Ecto neural progenitor cell (in vitro differentiated cells): ENCODE data around the gene LRRC8B.

Experiments
- DNase-seq: peaks from one replicate; pipeline ENCODE4 v3.0.0-alpha.2; 2018; ENCODE audit warnings: low spot score

LRRC8B gene

GRCh38 chr1:89548122-89548857 lies 23.7 kb downstream of the LRRC8B start:
- no peak for DNase-seq

GRCh38 chr1:89550995-89551394 lies 26.4 kb downstream of the LRRC8B start:
- DNase-seq, result no peak

GRCh38 chr1:89552471-89553081 lies 27.9 kb downstream of the LRRC8B start:
- no peak for DNase-seq

- DNase-seq, result no peak
Observed at GRCh38 chr1:89553157-89553556, 28.5 kb downstream of the LRRC8B start.

- DNase-seq, result no peak
Observed at GRCh38 chr1:89555550-89555949, 30.9 kb downstream of the LRRC8B start.

- no peak for DNase-seq
Observed at GRCh38 chr1:89556726-89557444, 32.3 kb downstream of the LRRC8B start.

- no peak for DNase-seq
Observed at GRCh38 chr1:89557445-89557825, 32.8 kb downstream of the LRRC8B start.

- DNase-seq, result no peak
Observed at GRCh38 chr1:89557956-89558355, 33.3 kb downstream of the LRRC8B start.

- no peak for DNase-seq
Observed at GRCh38 chr1:89563957-89564604, 39.5 kb downstream of the LRRC8B start.

GRCh38 chr1:89565521-89565920 lies 40.9 kb downstream of the LRRC8B start:
- DNase-seq, result no peak

- DNase-seq, result no peak
Observed at GRCh38 chr1:89566761-89567174, 42.1 kb downstream of the LRRC8B start.

- DNase-seq, result no peak
Observed at GRCh38 chr1:89567797-89568196, 43.2 kb downstream of the LRRC8B start.

- DNase-seq, result no peak
Observed at GRCh38 chr1:89573410-89573809, 48.8 kb downstream of the LRRC8B start.

- DNase-seq, result no peak
Observed at GRCh38 chr1:89574621-89575020, 50.0 kb downstream of the LRRC8B start.

GRCh38 chr1:89575207-89575606 lies 50.6 kb downstream of the LRRC8B start:
- no peak for DNase-seq

- DNase-seq, result no peak
Observed at GRCh38 chr1:89576013-89576412, 51.4 kb downstream of the LRRC8B start.

GRCh38 chr1:89578151-89578550 lies 53.5 kb downstream of the LRRC8B start:
- no peak for DNase-seq

GRCh38 chr1:89578946-89579684 lies 54.5 kb downstream of the LRRC8B start:
- no peak for DNase-seq

GRCh38 chr1:89580036-89580435 lies 55.4 kb downstream of the LRRC8B start:
- no peak for DNase-seq

- DNase-seq, result no peak
Observed at GRCh38 chr1:89581859-89582258, 57.2 kb downstream of the LRRC8B start.

- DNase-seq, result no peak
Observed at GRCh38 chr1:89582571-89582970, 57.9 kb downstream of the LRRC8B start.

GRCh38 chr1:89584211-89584610 lies 59.6 kb downstream of the LRRC8B start:
- no peak for DNase-seq
